C4-2B (cell line): Measurements from ENCODE around the gene PTPRJ.

ENCODE experiments used
- CTCF ChIP-seq: fragments of 450-650 bp; conservative IDR thresholded peaks from 2 replicates; pipeline ENCODE4 v1.5.1; 2017; ENCODE audit warnings: mild to moderate bottlenecking
- ZFX ChIP-seq: fragments of 450-650 bp; IDR thresholded peaks from 2 replicates; pipeline ENCODE4 v1.6.1; 2017

GRCh38 chr11:47989779-47990178, 9.4 kb downstream of the PTPRJ start:
- TF ChIP-seq CTCF (no peak), ZFX (no peak)
